Right cardiac atrium (tissue), 5 donors: Measurements from ENCODE around the gene PLEKHH1. TPM values are rescaled to one million over a fixed set of nuclear protein-coding genes. Genes with fewer than 3 reads are reported as not detected.
A peak's percentile ranks its signal among the peaks of the same experiment; 100 is the strongest.

Source experiments
- ATAC-seq, 2 donors: fragments of 200-7000 bp; cut with Tn5 transposase; one replicate each; pipeline versions ENCODE4 v1.8.0 to v1.9.1; 2020; ENCODE audit warnings: moderate library complexity in 2 of 2, mild to moderate bottlenecking in 1 of 2
- DNase-seq, 3 donors: peaks; one replicate each; pipeline ENCODE4 v3.0.0-alpha.2; 2020
- H3K27ac ChIP-seq: one replicate; pipeline ENCODE4 v1.5.1; 2013; ENCODE audit warnings: mild to moderate bottlenecking, low read length, control low read depth, moderate library complexity
- H3K27me3 ChIP-seq: one replicate; pipeline ENCODE4 v1.6.1; 2013; ENCODE audit not compliant: control insufficient read depth, insufficient read depth
- H3K4me1 ChIP-seq: one replicate; pipeline ENCODE4 v1.6.1; 2013; ENCODE audit warnings: low read length; ENCODE audit not compliant: control insufficient read depth, insufficient read depth
- H3K4me3 ChIP-seq: one replicate; pipeline ENCODE4 v1.5.1; 2013; ENCODE audit warnings: low read length, control low read depth
- H3K9me3 ChIP-seq: one replicate; pipeline ENCODE4 v1.6.1; 2013; ENCODE audit warnings: low read length; ENCODE audit not compliant: control insufficient read depth
- WGBS: extraction: QIAGEN DNeasy Blood & Tissue Kit; methylation state at CpG from one replicate; pipeline ENCODE4 v1.1.7; 2013; 5-methylcytosine and 5-hydroxymethylcytosine counted together
- intact Hi-C, 4 donors: fragments of 100-400 bp; cut with DNase I; formaldehyde crosslinking; loops; one replicate each; pipeline versions ENCODE4 v1.11.0 to v1.14.0; 2022 to 2023
- polyA plus RNA-seq: library from polyadenylated mRNA; stranded (reverse); fragments of 200-250 nt; gene quantifications from one replicate; pipeline ENCODE4 v1.2.3, GENCODE V29; 2013
- total RNA-seq, 4 donors: library from RNA; stranded (reverse); fragmentation: NEBNext Ultra II Directional; extraction: Animal tissue kit (Norgen Biotek cat#: 25700); gene quantifications; one replicate each; pipeline ENCODE4 v1.2.1, GENCODE V29; 2021
- donor health status: healthy with polysubstance abuse.
- donor health status: DM: no; HTN: yes; CAD: no.
- donor health status: DM: no; HTN: no; CAD: no.
- donor health status: DM: no; HTN: yes; CAD: no; lungs with severe emphysema.
- donor health status: DM: yes; HTN: yes; CAD: no.

PLEKHH1 gene
- total and polyA plus RNA-seq, 5 donors, result 2.5 to 6.5 (median 4.0) TPM

DNA sequence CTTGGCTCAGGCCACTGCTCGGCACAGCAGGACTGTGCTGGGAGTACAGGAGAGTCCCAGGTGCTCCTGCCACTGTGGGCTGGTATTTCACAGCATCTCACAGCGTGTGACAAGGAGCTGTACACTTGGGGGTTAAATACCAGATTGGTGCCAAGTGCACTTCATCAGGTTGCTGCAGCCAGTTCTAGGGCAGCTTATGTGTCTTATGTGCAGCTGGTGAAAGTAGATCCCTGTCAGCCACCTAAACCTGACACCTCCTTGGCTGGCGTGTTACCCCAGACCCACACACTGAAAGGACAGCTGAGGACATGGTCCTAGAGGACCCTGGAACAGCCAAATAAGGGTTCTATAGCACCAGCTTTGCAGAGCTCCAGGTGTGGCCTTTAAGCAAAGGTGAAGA, 18.9 kb downstream of the PLEKHH1 start:
- H3K27me3 ChIP-seq, result no peaks in the 10 kb centered on the region
- 62% methylated on average over 3 of the region's 3 CpGs for whole genome bisulfite sequencing
- no peaks in the 10 kb centered on the region for H3K9me3 ChIP-seq
- intact Hi-C loops, result no loop called here
- no peaks in the 10 kb centered on the region for H3K4me1 ChIP-seq
- DNase-seq (no peak), ATAC-seq (peak; percentile 39 to 50)
- H3K27ac ChIP-seq, result no peak overlapping the region
- H3K4me3 ChIP-seq, result no peak overlapping the region

DNA sequence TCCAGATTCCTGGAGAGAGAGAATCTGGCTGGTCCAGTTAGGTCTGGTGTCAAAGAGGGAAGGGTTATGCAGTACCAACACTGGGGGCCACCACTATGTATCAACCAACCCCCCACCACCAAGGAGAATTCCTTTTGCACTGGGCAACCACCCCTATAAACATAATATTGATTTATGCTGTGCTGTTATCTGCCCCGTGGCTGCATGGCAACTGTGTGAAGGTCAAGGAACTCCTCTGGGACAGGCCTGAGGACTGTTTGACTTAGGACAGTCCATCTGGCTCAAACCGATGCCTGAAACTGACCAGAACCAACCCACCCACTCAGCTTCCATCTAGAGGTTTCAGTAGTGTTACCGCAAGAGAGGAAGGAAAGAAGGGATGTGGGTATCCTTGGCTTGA, 20.5 kb downstream of the PLEKHH1 start:
- Histone ChIP-seq H3K4me3 (no peak overlapping the region), H3K27ac (no peak overlapping the region), H3K9me3 (no peaks in the 10 kb centered on the region), H3K4me1 (no peaks in the 10 kb centered on the region), H3K27me3 (no peaks in the 10 kb centered on the region)
- ATAC-seq (no peak), DNase-seq (no peak)
- intact Hi-C loops, result no loop called here
- WGBS, result 67% methylated on average over 3 of the region's 3 CpGs

DNA sequence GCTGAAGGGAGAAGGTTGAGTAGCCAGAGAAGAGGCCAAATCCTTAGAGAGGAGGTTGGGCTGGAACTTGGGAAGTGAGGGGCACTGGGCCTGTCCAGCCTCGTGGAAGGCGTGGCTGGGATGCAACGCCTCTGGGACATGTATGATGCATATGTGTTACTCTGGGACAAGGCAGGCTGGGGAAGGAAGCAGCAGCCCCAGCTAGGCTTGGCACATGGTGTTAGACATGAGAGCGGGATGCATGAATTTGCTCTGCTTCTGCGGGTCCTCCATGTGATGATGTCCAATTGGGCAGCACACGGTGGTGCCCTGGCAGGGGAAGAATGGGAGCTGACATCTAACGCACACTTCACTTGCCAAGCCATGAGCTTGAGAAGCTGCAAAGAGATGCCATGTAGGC, 21.3 kb downstream of the PLEKHH1 start:
- ATAC-seq (no peak), DNase-seq (no peak)
- Histone ChIP-seq H3K27me3 (no peaks in the 10 kb centered on the region), H3K4me3 (no peak overlapping the region), H3K27ac (no peak overlapping the region), H3K4me1 (no peaks in the 10 kb centered on the region), H3K9me3 (no peaks in the 10 kb centered on the region)
- intact Hi-C loops, result no loop called here
- 91% methylated on average over 7 of the region's 7 CpGs for WGBS

DNA sequence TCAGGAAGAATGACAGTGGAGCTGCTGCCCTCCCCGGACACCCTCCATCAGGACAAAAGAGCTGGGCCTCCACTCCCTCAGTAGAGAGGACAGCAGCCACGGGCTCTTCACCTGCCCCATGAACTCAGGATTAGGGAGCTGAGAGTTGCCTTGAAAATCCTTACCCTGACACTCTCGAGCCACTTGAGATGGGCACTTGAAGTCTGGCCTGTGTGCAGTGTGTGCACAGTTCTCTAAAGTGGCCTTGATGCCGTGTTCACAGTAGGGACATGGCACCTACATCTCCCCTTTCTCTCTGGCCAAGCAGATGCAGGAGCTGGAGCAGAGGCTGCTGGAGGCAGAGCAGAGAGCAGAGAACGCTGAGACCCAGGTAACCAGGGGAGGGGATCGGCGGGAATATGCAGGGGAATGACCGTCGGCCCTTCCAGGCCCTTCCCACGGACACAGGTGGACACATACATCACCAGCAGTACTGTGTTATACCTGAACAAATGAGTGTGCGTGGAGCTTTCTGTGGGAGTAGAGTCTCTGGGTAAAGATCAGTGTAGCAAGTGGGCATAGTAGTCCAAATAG, 22.5 kb downstream of the PLEKHH1 start:
- Histone ChIP-seq H3K27me3 (no peaks in the 10 kb centered on the region), H3K4me3 (no peak overlapping the region), H3K27ac (no peak overlapping the region), H3K9me3 (no peaks in the 10 kb centered on the region), H3K4me1 (no peaks in the 10 kb centered on the region)
- no peak for DNase-seq
- intact Hi-C loops, result no loop called here
- WGBS, result 79% methylated on average over 11 of the region's 11 CpGs
- ATAC-seq, result no peak

DNA sequence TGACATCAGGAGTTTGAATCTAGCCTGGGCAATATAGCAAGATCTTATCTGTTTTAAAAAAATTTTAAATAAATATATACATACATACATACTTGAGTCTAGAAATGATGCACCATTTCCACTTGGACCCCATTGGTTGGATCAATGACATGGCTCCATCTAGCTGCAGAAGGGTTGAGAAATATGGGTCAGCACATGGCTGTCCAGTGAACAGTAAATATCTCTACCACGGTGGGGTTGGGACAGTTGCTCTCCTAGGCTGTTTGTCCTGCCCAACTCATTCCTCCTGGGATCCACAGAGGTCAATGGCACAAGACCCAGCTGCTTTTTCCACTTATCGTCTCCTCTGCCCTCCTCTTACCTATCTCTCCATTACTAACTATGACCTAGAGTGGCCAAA, 23.6 kb downstream of the PLEKHH1 start:
- H3K4me3 ChIP-seq, result no peak overlapping the region
- no peaks in the 10 kb centered on the region for H3K9me3 ChIP-seq
- ATAC-seq (no peak), DNase-seq (no peak)
- 67% methylated on average over 2 of the region's 2 CpGs for WGBS
- H3K27me3 ChIP-seq, result no peaks in the 10 kb centered on the region
- no peaks in the 10 kb centered on the region for H3K4me1 ChIP-seq
- intact Hi-C loops, result no loop called here
- H3K27ac ChIP-seq, result no peak overlapping the region

DNA sequence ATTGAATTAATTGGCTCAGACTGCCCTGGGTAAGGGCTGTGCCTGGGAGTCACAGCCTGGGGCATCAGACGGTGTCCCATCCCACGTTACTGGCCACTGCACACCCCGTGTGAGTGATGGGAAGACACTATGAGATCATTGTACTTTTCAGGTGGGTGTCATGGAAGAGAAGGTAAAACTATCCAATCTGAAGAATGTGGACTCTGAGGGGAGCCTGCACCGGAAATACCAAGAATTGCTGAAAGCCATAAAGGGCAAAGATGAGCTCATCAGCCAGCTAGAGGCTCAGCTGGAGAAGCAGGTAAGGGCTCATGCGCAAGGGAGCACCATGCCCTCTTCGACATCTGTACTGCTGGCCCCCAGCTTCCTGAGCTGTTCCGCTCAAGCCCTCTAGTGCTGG, 24.0 kb downstream of the PLEKHH1 start:
- DNase-seq (no peak), ATAC-seq (no peak)
- intact Hi-C loops, result no loop called here
- no peaks in the 10 kb centered on the region for H3K9me3 ChIP-seq
- H3K4me1 ChIP-seq, result no peaks in the 10 kb centered on the region
- no peak overlapping the region for H3K4me3 ChIP-seq
- no peaks in the 10 kb centered on the region for H3K27me3 ChIP-seq
- H3K27ac ChIP-seq, result no peak overlapping the region
- WGBS, result 76% methylated on average over 7 of the region's 7 CpGs

DNA sequence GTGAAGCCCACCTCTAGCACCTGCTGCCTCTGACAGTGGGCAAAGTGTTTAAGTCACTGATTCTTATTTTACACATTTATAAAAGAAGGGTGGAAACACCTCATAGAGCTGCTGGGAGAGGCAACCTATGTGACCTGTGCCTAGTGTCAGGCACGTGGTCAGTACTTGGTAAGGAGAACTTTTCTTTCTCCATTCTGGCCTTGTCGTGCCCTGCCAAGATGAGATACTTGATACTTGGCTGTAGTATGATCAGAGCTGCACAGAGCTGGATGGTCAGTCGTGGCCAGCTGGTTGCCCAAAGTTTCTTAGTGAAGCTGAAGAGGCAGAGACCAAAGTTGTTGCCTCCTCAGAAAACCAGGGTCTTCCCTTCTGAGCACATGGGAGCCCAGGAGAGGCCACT, 24.6 kb downstream of the PLEKHH1 start:
- WGBS, result 78% methylated on average over 3 of the region's 3 CpGs
- DNase-seq (no peak), ATAC-seq (no peak)
- no peaks in the 10 kb centered on the region for H3K27me3 ChIP-seq
- H3K4me3 ChIP-seq, result no peak overlapping the region
- H3K4me1 ChIP-seq, result no peaks in the 10 kb centered on the region
- no peaks in the 10 kb centered on the region for H3K9me3 ChIP-seq
- H3K27ac ChIP-seq, result no peak overlapping the region
- intact Hi-C loops, result no loop called here

DNA sequence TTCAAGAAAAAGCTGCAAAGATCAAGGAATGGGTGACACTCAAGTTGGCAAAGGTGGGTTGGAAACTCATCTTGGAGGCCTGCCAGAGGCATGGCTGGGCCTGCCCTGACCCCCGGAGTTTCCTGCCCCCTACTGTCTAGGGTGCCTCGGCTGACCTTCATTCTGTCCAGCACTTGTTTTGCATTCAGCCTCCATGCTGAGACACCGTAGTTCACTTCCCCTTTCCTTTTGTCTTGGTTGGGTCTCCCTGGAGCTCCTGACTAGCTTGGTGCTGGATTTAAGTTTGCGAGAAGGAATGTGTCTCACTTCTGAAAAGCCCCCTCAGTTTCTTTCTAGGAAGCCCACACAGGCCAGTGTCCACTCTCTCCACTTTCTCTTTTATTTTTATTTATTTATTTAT, 26.5 kb downstream of the PLEKHH1 start:
- no peak for DNase-seq
- 54% methylated on average over 4 of the region's 4 CpGs for WGBS
- Histone ChIP-seq H3K9me3 (no peaks in the 10 kb centered on the region), H3K4me3 (no peak overlapping the region), H3K27ac (no peak overlapping the region), H3K4me1 (no peaks in the 10 kb centered on the region), H3K27me3 (no peaks in the 10 kb centered on the region)
- intact Hi-C loops, result no loop called here
- ATAC-seq, result no peak

DNA sequence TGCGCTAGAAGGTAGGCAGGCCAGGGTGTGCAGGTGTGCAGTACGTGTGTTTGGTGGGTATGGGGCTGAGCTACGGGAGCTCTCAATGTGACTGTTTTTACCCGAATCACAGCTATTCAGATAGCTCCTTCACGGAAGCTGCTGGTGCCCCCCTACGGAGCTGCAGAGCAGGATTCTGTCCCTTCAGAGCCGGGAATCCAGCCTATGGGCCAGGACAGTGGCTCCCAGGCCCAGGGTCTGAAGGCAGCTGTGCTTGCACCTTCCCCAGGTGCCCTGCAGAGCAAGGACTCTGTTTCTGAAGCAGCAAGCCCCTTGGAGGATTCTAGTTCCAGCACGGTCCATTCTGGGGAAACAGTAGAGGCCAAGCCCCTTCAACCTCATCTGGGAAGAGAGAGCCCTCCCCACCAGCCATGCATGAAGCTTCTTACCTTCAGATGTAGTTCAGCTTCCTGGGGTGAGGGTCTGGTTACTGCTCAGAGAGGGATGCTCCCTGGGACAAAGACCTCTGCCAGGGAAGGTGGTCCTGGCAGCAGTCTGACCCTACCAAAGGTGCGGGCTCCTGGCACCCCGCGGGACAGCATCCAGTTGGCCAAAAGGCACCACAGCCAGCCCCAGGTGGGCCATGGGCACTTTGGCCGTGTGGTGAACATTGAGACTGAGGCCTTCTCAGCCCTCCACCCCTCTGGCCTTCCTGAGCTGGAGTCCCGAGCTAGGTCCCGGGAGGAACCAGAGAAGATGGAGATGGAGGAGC, 29.1 kb downstream of the PLEKHH1 start:
- intact Hi-C loops, result no loop called here
- no peak for ATAC-seq
- 84% methylated on average over 14 of the region's 14 CpGs for WGBS
- H3K4me1 ChIP-seq, result no peaks in the 10 kb centered on the region
- H3K9me3 ChIP-seq, result no peaks in the 10 kb centered on the region
- no peaks in the 10 kb centered on the region for H3K27me3 ChIP-seq
- no peak for DNase-seq
- no peak overlapping the region for H3K27ac ChIP-seq
- H3K4me3 ChIP-seq, result no peak overlapping the region

DNA sequence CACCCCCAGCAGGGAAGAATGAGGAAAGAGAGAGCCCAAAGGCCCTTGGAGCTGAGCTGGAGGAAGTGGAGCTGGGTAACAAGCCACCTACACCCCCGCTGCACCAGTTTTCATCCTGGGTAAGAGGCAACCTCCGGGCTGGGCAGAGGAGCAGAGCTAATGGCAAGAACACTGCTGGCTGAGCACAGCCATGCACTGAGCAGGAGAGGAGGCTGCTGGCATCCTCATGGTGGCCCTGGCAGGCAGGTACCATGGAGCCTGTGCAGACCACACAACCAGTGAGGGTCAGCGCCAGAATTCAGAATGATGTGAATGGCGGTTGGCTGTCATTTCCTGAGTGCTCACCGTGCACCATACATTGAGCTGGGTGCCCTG, 29.7 kb downstream of the PLEKHH1 start:
- H3K27me3 ChIP-seq, result no peaks in the 10 kb centered on the region
- ATAC-seq (no peak), DNase-seq (no peak)
- no peak overlapping the region for H3K27ac ChIP-seq
- WGBS, result 95% methylated on average over 5 of the region's 5 CpGs
- intact Hi-C loops, result no loop called here
- H3K9me3 ChIP-seq, result no peaks in the 10 kb centered on the region
- no peaks in the 10 kb centered on the region for H3K4me1 ChIP-seq
- no peak overlapping the region for H3K4me3 ChIP-seq

DNA sequence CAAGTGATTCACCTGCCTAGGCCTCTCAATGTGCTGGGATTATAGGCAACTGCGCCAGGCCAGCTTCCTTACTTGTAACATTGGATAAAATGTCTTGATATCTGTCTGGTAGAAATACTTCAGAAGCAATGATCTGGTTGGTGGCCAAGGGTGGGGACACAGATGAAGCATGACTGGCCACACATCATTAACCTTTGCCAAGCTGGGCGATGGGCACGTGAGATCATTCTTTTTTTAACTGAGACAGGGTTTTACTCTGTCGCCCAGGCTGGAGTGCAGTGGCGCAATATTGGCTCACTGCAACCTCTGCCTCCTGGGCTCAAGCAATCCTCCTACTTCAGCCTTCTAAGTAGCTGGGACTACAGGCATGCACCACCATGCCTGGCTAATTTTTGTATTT, 31.1 kb downstream of the PLEKHH1 start:
- H3K27me3 ChIP-seq, result no peaks in the 10 kb centered on the region
- intact Hi-C loops, result no loop called here
- H3K4me3 ChIP-seq, result no peak overlapping the region
- no peak for ATAC-seq
- 85% methylated on average over 5 of the region's 5 CpGs for WGBS
- no peak overlapping the region for H3K27ac ChIP-seq
- no peaks in the 10 kb centered on the region for H3K9me3 ChIP-seq
- no peak for DNase-seq
- no peaks in the 10 kb centered on the region for H3K4me1 ChIP-seq
